Sigmoid colon (tissue), 7 donors: Measurements from ENCODE around the gene BTK. TPM values are rescaled to one million over a fixed set of nuclear protein-coding genes. Genes with fewer than 3 reads are reported as not detected.
A peak's percentile ranks its signal among the peaks of the same experiment; 100 is the strongest.
"Not testable (repeated sequence)": the region's sequence is repeated elsewhere in the genome, so short reads cannot be mapped to it uniquely, and the experiment has no call there.

Source experiments
- DNase-seq: peaks from one replicate; pipeline ENCODE4 v3.0.0-alpha.2; 2019
- H3K27ac ChIP-seq, 4 donors: fragments of 200-600 bp; sonication (generic); one replicate each; pipeline ENCODE4 v1.5.1; 2016 to 2019; ENCODE audit warnings: mild to moderate bottlenecking in 1 of 4
- H3K27me3 ChIP-seq, 3 donors: fragments of 200-600 bp; sonication (generic); one replicate each; pipeline ENCODE4 v1.5.1; 2019; ENCODE audit warnings: mild to moderate bottlenecking in 1 of 3
- H3K36me3 ChIP-seq, 4 donors: fragments of 200-600 bp; sonication (generic); one replicate each; pipeline ENCODE4 v1.5.1; 2016 to 2019
- H3K4me1 ChIP-seq, 4 donors: fragments of 200-600 bp; sonication (generic); one replicate each; pipeline ENCODE4 v1.5.1; 2017 to 2019
- H3K4me3 ChIP-seq, 4 donors: fragments of 200-600 bp; sonication (generic); one replicate each; pipeline ENCODE4 v1.5.1; 2017 to 2019; ENCODE audit warnings: mild to moderate bottlenecking in 2 of 4, moderate library complexity in 1 of 4
- H3K9me3 ChIP-seq, 4 donors: fragments of 200-600 bp in 3 of 4; sonication (generic) in 3 of 4; one replicate each; pipeline versions ENCODE4 v1.5.1 to v1.6.1; 2013 to 2019
- CTCF ChIP-seq, 4 experiments: fragments of 450-650 bp in 3 of 4; fragments of 200-600 bp in 1 of 4; IDR thresholded peaks; one replicate each; pipeline ENCODE4 v1.5.1; 2016 to 2019; ENCODE audit warnings: antibody characterized with exemption in 4 of 4, mild to moderate bottlenecking in 3 of 4, moderate library complexity in 2 of 4
- EP300 ChIP-seq, 4 donors: sonication (generic); formaldehyde crosslinking; IDR thresholded peaks; one replicate each; pipeline ENCODE4 v1.6.1; 2017; ENCODE audit warnings: antibody characterized with exemption in 4 of 4
- POLR2A ChIP-seq, 2 donors: fragments of 450-650 bp; IDR thresholded peaks; one replicate each; pipeline ENCODE4 v1.6.1; 2016; ENCODE audit warnings: antibody characterized with exemption in 2 of 2, mild to moderate bottlenecking in 2 of 2, moderate library complexity in 2 of 2
- POLR2AphosphoS5 ChIP-seq, 4 donors: sonication (generic); formaldehyde crosslinking; IDR thresholded peaks; one replicate each; pipeline ENCODE4 v1.6.1; 2017; ENCODE audit warnings: antibody characterized with exemption in 4 of 4
- WGBS, 2 donors: extraction: QIAGEN DNeasy Blood & Tissue Kit; methylation state at CpG; one replicate each; pipeline ENCODE4 v1.1.7; 2013; 5-methylcytosine and 5-hydroxymethylcytosine counted together
- intact Hi-C: fragments of 100-400 bp; cut with DNase I; formaldehyde crosslinking; loops from one replicate; pipeline ENCODE4 v1.15.1; 2023
- polyA plus RNA-seq, 3 donors: library from polyadenylated mRNA; stranded (reverse); fragments of 200-250 nt; gene quantifications; one replicate each; pipeline ENCODE4 v1.2.3, GENCODE V29; 2013
- total RNA-seq, 4 donors: library from RNA; depleted of rRNA; stranded (reverse); fragments of >200 nt; gene quantifications; one replicate each; pipeline ENCODE4 v1.1.0, GENCODE V29; 2016
- donor health status: healthy with polysubstance abuse.
- donor health status: Bipolar disorder and iron deficiency.
- donor health status: healthy.

The BTK gene
- total and polyA plus RNA-seq, 7 donors: 4.2 to 23.2 (median 5.8) TPM

GRCh38 chrX:101348452-101349192, 37.4 kb downstream of the BTK start, which contains the start of gene TIMM8A:
TIMM8A (minus strand) TSS chrX:101348742; CDS start chrX:101348664, 78 bp downstream.
- Histone ChIP-seq H3K4me1 (peaks cover 0 to 8% (median 7%) of the 10 kb centered on the region in 4 donors), H3K27ac (peak within 1 kb of the TSS; percentile 79 to 91 (median 88)), H3K4me3 (peak within 1 kb of the TSS; percentile 62 to 68 (median 64)), H3K27me3 (no peaks in the 10 kb centered on the region), H3K9me3 (no peaks in the 10 kb centered on the region), H3K36me3 (no peaks in the 10 kb centered on the region)
- intact Hi-C loops: loop anchor here (5.0 kb wide), 1 partner anchor 44 kb away; the partner anchor contains the start of gene RPL36A
- TF ChIP-seq EP300 (IDR thresholded peaks at IDR 0.05): no peak
- peak; percentile 51 to 66 (median 59) for TF ChIP-seq POLR2AphosphoS5 (IDR thresholded peaks at IDR 0.05)
- TF ChIP-seq POLR2A (IDR thresholded peaks at IDR 0.05): peak in 1 of 2 donors; percentile 19
- TF ChIP-seq CTCF (IDR thresholded peaks at IDR 0.05): no peak
- WGBS, 2 donors: 0% methylated on average over 55 of the region's 55 CpGs
- DNase-seq: peak; percentile 89

GRCh38 chrX:101347859-101348451, 38.0 kb downstream of the BTK start:
- 0 to 1% methylated on average over 14 of the region's 14 CpGs for WGBS, 2 donors
- intact Hi-C loops: loop anchor here (5.0 kb wide), 1 partner anchor 44 kb away; the partner anchor contains the start of gene RPL36A
- no peaks in the 10 kb centered on the region for H3K27me3 ChIP-seq
- no peak for TF ChIP-seq POLR2AphosphoS5 (IDR thresholded peaks at IDR 0.05)
- no peak for TF ChIP-seq EP300 (IDR thresholded peaks at IDR 0.05)
- no peak for TF ChIP-seq POLR2A (IDR thresholded peaks at IDR 0.05)
- no peak for TF ChIP-seq CTCF (IDR thresholded peaks at IDR 0.05)
- no peak for DNase-seq
- H3K4me1 ChIP-seq: peaks cover 0 to 8% (median 7%) of the 10 kb centered on the region in 4 donors
- H3K27ac ChIP-seq: peak overlapping the region; percentile 79 to 91 (median 88)
- peak overlapping the region; percentile 62 to 68 (median 64) for H3K4me3 ChIP-seq
- no peaks in the 10 kb centered on the region for H3K9me3 ChIP-seq
- H3K36me3 ChIP-seq: no peaks in the 10 kb centered on the region

GRCh38 chrX:101337776-101338271, 48.2 kb downstream of the BTK start:
- intact Hi-C loops: no loop called here
- 86 to 91% methylated on average over 4 of the region's 4 CpGs for WGBS, 2 donors

GRCh38 chrX:101334310-101334709, 51.7 kb downstream of the BTK start:
- DNase-seq, H3K4me3 ChIP-seq, H3K27me3 ChIP-seq, H3K27ac ChIP-seq, H3K9me3 ChIP-seq, intact Hi-C loops, H3K4me1 ChIP-seq, H3K36me3 ChIP-seq: not testable (repeated sequence)
- WGBS, 2 donors: 75 to 85% methylated on average over 7 of the region's 7 CpGs

More at GRCh38 chrX:101337776-101338271, 48.2 kb downstream of the BTK start:
- H3K27ac ChIP-seq: no peak overlapping the region
- no peaks in the 10 kb centered on the region for H3K36me3 ChIP-seq
- no peaks in the 10 kb centered on the region for H3K4me1 ChIP-seq
- TF ChIP-seq POLR2AphosphoS5 (IDR thresholded peaks at IDR 0.05): no peak
- no peak for TF ChIP-seq EP300 (IDR thresholded peaks at IDR 0.05)
- no peak for TF ChIP-seq POLR2A (IDR thresholded peaks at IDR 0.05)
- TF ChIP-seq CTCF (IDR thresholded peaks at IDR 0.05): no peak
- DNase-seq: no peak
- H3K4me3 ChIP-seq: no peak overlapping the region
- H3K27me3 ChIP-seq: no peaks in the 10 kb centered on the region
- H3K9me3 ChIP-seq: no peaks in the 10 kb centered on the region

GRCh38 chrX:101326600-101326999, 59.4 kb downstream of the BTK start:
- not testable (repeated sequence) for H3K4me1 ChIP-seq

More at GRCh38 chrX:101326600-101326999, 59.4 kb downstream of the BTK start:
- H3K27ac ChIP-seq, H3K9me3 ChIP-seq, intact Hi-C loops, DNase-seq, H3K36me3 ChIP-seq, H3K4me3 ChIP-seq, H3K27me3 ChIP-seq: not testable (repeated sequence)
- WGBS, 2 donors: 32 to 55% methylated on average over 3 of the region's 3 CpGs
